PC-9 (cell line): Measurements from ENCODE around the gene SMAD6. TPM values are rescaled to one million over a fixed set of nuclear protein-coding genes. Genes with fewer than 3 reads are reported as not detected.

ENCODE experiments used
- BruUV-seq: library from RNA; stranded (reverse); fragments of 400-500 nt; replicated peaks from 2 replicates; lab custom pipeline; 2021; lab: Mats Ljungman, UMichigan
- CTCF ChIA-PET: fragments of 300-600 bp; sonication (Branson Sonifier 250); formaldehyde crosslinking; loops from one replicate; lab custom pipeline; 2022; ENCODE audit warnings: antibody characterized with exemption; lab: Charles Lee
- POLR2A ChIA-PET: fragments of 300-600 bp; sonication (Branson Sonifier 250); formaldehyde crosslinking; loops from one replicate; lab custom pipeline; 2022; ENCODE audit warnings: antibody characterized with exemption; ENCODE audit not compliant: unreplicated experiment; lab: Charles Lee
- DNase-seq, 2 experiments: peaks; one replicate each; pipeline versions ENCODE4 v3.0.0 to v3.0.0-alpha.2; 2015 to 2022; ENCODE audit warnings: mixed read lengths in 1 of 2
- H2AFZ ChIP-seq: fragments of 200-600 bp; sonication (generic); 2 replicates; pipeline ENCODE4 v1.8.1; 2017; ENCODE audit warnings: antibody characterized with exemption
- H3F3A ChIP-seq: fragments of 200-600 bp; sonication (generic); 2 replicates; pipeline ENCODE4 v1.8.1; 2017; ENCODE audit warnings: antibody characterized with exemption, mild to moderate bottlenecking, low read depth; ENCODE audit not compliant: insufficient read depth
- H3K27ac ChIP-seq: fragments of 200-600 bp; sonication (generic); 2 replicates; pipeline ENCODE4 v1.6.1; 2016; ENCODE audit warnings: mixed run types
- H3K27me3 ChIP-seq: fragments of 200-600 bp; sonication (generic); 2 replicates; pipeline ENCODE4 v1.6.1; 2016; ENCODE audit warnings: low read depth, mixed run types; ENCODE audit not compliant: insufficient read depth
- H3K36me3 ChIP-seq: fragments of 200-600 bp; sonication (generic); 2 replicates; pipeline ENCODE4 v1.6.1; 2016; ENCODE audit warnings: low read depth, mixed run types
- H3K4me1 ChIP-seq: fragments of 200-600 bp; sonication (generic); replicated peaks from 2 replicates; pipeline ENCODE4 v1.6.1; 2016; ENCODE audit warnings: mixed run types; ENCODE audit not compliant: insufficient read depth
- H3K4me2 ChIP-seq: fragments of 200-600 bp; sonication (generic); 2 replicates; pipeline ENCODE4 v1.6.1; 2017; ENCODE audit warnings: mixed run types
- H3K4me3 ChIP-seq: fragments of 200-600 bp; sonication (generic); 2 replicates; pipeline ENCODE4 v1.6.1; 2016; ENCODE audit warnings: mixed run types
- H3K79me2 ChIP-seq: fragments of 200-600 bp; sonication (generic); 2 replicates; pipeline ENCODE4 v1.6.1; 2017; ENCODE audit warnings: low read depth, mixed run types
- H3K9me2 ChIP-seq: fragments of 200-600 bp; sonication (generic); 2 replicates; pipeline ENCODE4 v1.8.1; 2017; ENCODE audit warnings: mild to moderate bottlenecking; ENCODE audit not compliant: insufficient read depth
- H3K9me3 ChIP-seq: fragments of 200-600 bp; sonication (generic); 2 replicates; pipeline ENCODE4 v1.8.1; 2016; ENCODE audit warnings: low read depth; ENCODE audit not compliant: insufficient read depth
- H4K20me1 ChIP-seq: fragments of 200-600 bp; sonication (generic); 2 replicates; pipeline ENCODE4 v1.8.1; 2017; ENCODE audit not compliant: insufficient read depth
- EZH2 ChIP-seq: fragments of 200-600 bp; sonication (generic); IDR thresholded peaks from 2 replicates; pipeline ENCODE4 v1.8.0; 2017; ENCODE audit warnings: antibody characterized with exemption, low read depth
- intact Hi-C: fragments of 100-400 bp; cut with micrococcal nuclease; formaldehyde crosslinking; loops from one replicate; pipeline ENCODE4 v1.10.0; 2022; ENCODE audit not compliant: unreplicated experiment
- total RNA-seq: library from RNA; stranded (reverse); gene quantifications from 2 replicates; pipeline ENCODE4 v1.2.3, GENCODE V29; 2021
- TF ChIP-seq, protein P1 (sequence below): fragments of 200-600 bp; sonication (generic); conservative IDR thresholded peaks from 2 replicates; pipeline ENCODE4 v1.6.1; 2017; ENCODE audit warnings: mixed run types, antibody characterized with exemption, mild to moderate bottlenecking, moderate library complexity

Gene SMAD6
- total RNA-seq, 1 experiment from 2014 or later = 7.1 TPM

- H2AFZ ChIP-seq = no peak overlapping the region
- no peaks in the 10 kb centered on the region for H3K27me3 ChIP-seq
- H3K79me2 ChIP-seq = no peaks in the 10 kb centered on the region
- ChIA-PET POLR2A (no interaction called here), CTCF (no interaction called here)
- H3K27ac ChIP-seq = no peak overlapping the region
- H3K9me3 ChIP-seq = no peaks in the 10 kb centered on the region
- H3F3A ChIP-seq = no peaks in the 10 kb centered on the region
- intact Hi-C loops = no loop called here
- no TSS peak for BruUV-seq
- no peak for DNase-seq
- H3K36me3 ChIP-seq = no peaks in the 10 kb centered on the region
- H4K20me1 ChIP-seq = no peaks in the 10 kb centered on the region
- H3K9me2 ChIP-seq = no peaks in the 10 kb centered on the region
- H3K4me2 ChIP-seq = no peak overlapping the region
- H3K4me3 ChIP-seq = no peak overlapping the region
- TF ChIP-seq, protein P1, sequence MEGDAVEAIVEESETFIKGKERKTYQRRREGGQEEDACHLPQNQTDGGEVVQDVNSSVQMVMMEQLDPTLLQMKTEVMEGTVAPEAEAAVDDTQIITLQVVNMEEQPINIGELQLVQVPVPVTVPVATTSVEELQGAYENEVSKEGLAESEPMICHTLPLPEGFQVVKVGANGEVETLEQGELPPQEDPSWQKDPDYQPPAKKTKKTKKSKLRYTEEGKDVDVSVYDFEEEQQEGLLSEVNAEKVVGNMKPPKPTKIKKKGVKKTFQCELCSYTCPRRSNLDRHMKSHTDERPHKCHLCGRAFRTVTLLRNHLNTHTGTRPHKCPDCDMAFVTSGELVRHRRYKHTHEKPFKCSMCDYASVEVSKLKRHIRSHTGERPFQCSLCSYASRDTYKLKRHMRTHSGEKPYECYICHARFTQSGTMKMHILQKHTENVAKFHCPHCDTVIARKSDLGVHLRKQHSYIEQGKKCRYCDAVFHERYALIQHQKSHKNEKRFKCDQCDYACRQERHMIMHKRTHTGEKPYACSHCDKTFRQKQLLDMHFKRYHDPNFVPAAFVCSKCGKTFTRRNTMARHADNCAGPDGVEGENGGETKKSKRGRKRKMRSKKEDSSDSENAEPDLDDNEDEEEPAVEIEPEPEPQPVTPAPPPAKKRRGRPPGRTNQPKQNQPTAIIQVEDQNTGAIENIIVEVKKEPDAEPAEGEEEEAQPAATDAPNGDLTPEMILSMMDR = no peak
- no peak for TF ChIP-seq EZH2
- H3K4me1 ChIP-seq = no peaks in the 10 kb centered on the region
These were observed 10.3 kb upstream of the SMAD6 start for GRCh38 chr15:66691727-66692126.

DNA sequence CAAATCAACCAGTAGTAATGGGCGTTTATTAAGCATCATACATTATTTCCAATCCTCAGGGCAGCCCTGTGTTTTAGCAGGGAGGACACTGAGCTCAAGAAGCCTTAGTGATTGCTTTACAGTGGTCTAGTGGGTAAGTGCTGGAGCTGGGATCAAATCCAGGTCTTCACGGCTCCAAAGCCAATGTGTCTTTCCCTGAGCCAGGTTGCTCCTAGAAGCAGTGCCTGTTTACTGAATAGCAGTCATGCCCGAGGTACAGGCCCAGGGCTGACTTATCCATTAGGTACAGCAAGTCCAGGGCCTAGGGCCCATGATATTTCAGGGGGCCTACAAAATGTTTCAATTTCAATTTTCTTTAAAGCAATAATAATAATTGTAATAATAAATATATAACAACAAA is 9.6 kb upstream of the SMAD6 start:
- Histone ChIP-seq H4K20me1 (no peaks in the 10 kb centered on the region), H3F3A (no peaks in the 10 kb centered on the region), H3K9me2 (no peaks in the 10 kb centered on the region), H3K27ac (no peak overlapping the region), H3K4me3 (no peak overlapping the region), H3K9me3 (no peaks in the 10 kb centered on the region), H3K36me3 (no peaks in the 10 kb centered on the region), H3K4me1 (no peaks in the 10 kb centered on the region), H2AFZ (no peak overlapping the region), H3K79me2 (no peaks in the 10 kb centered on the region), H3K4me2 (no peak overlapping the region), H3K27me3 (no peaks in the 10 kb centered on the region)
- POLR2A ChIA-PET = no interaction called here
- DNase-seq = no peak
- BruUV-seq = no TSS peak
- no peak for TF ChIP-seq EZH2
- TF ChIP-seq, protein P1 = no peak
- CTCF ChIA-PET = no interaction called here
- intact Hi-C loops = no loop called here

DNA sequence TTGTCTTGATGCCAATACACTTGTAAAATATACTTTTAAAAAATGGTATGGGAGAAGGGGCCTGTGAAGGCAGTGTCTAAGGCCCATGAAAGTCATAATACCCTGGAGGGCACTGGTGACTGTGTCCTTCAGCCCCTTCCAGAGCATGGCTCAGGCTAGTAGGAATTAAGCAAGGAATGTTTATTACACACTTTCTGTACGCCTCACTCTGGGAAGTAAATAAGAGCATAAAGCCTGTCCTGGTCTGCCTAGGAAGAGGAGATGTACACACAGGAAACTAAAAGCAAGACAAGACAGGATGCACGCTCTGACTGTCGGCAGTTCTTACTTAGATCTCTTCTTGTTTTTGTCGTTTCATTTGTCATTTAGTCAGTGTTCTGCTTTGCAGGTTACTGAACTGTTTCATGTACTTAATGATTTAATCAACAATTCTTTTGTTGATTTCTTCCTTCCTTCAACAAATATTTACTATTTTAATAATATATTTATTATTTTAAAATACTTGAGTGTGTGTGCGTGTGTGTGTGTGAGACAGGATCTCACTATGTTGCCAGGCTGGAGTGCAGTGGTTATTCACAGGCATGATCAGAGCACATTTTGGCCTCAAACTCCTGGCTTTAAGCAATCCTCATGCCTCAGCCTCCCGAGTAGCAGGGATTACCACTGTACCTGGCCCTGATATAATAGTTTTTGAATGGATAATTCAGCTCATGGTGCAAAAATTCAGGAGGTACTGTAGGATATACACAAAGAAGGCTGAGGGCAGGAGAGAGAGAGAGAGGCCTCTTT is 9.0 kb upstream of the SMAD6 start:
- POLR2A ChIA-PET = no interaction called here
- H2AFZ ChIP-seq = no peak overlapping the region
- no peaks in the 10 kb centered on the region for H3K36me3 ChIP-seq
- no peak overlapping the region for H3K4me3 ChIP-seq
- H3K79me2 ChIP-seq = no peaks in the 10 kb centered on the region
- intact Hi-C loops = no loop called here
- no peaks in the 10 kb centered on the region for H3F3A ChIP-seq
- BruUV-seq = no TSS peak
- CTCF ChIA-PET = no interaction called here
- no peaks in the 10 kb centered on the region for H3K9me2 ChIP-seq
- H3K9me3 ChIP-seq = no peaks in the 10 kb centered on the region
- H3K27me3 ChIP-seq = no peaks in the 10 kb centered on the region
- no peaks in the 10 kb centered on the region for H4K20me1 ChIP-seq
- TF ChIP-seq, protein P1 = no peak
- TF ChIP-seq EZH2 = no peak
- H3K4me1 ChIP-seq = 0 out of 2 replicates have a peak, but pooled peaks cover 2% of the 10 kb centered on the region
- DNase-seq = no peak
- H3K4me2 ChIP-seq = no peak overlapping the region
- H3K27ac ChIP-seq = no peak overlapping the region
